Eye (tissue), 1 donor: ENCODE data around the gene RAB27B.
A peak's percentile ranks its signal among the peaks of the same experiment; 100 is the strongest.
"Not testable (repeated sequence)": the region's sequence is repeated elsewhere in the genome, so short reads cannot be mapped to it uniquely, and the experiment has no call there.

Experiments
- DNase-seq: peaks from one replicate; pipeline ENCODE4 v3.0.0-alpha.2; 2015

Gene RAB27B

DNA sequence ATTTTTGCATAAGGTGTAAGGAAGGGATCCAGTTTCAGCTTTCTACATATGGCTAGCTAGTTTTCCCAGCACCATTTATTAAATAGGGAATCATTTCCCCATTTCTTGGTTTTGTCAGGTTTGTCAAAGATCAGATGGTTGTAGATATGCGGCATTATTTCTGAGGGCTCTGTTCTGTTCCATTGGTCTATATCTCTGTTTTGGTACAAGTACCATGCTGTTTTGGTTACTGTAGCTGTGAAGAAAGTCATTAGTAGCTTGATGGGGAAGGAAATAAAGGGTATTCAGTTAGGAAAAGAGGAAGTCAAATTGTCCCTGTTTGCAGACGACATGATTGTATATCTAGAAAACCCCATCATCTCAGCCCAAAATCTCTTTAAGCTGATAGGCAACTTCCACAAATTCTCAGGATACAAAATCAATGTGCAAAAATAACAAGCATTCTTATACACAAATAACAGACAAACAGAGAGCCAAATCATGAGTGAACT, 7.4 kb upstream of the RAB27B start:
- DNase-seq, result not testable (repeated sequence)

DNA sequence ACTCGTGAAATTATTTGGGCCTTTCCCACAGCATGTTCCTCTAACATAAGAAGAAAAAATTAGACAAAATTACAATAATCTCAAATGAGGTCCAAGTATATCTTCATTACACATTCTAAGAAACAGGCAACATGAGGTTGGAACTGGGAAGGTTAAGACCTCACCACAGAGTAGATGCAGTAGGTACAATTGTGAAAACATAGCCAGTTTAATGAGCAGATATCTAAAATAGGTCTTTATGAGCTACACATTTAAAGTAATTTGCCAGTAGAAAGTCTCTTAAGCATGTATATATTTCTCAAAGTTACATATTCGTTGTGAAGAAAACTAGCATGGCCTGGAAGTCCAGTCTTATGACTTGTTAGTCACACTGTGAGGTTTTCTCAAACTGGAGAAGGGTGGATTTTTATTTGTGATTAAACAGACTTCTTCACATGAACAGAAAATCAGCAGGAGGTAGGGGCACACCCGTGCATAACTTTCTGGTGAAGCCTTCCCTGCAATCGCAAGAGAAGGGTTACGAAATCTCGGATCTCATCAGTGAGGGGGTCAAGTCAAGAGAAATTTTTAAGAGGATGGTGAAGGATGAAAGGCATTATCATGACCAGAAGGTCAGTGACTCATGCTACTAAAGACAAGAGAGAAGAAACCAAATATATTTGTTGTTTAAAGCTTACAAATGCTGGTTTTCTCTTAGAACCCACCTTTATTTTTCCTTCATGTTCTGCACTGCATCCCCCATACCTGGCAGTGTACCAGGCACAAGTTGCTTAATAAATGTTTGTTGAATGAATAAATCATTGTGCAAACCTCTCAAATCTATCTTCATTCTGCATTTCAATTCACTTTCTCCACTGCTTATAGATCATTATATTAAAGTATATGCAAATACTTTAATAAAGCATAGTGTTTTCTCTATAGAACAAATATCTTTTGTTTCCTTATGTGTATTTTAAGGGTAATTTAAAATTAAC, 5.1 kb upstream of the RAB27B start:
- peak; percentile 11 for DNase-seq

DNA sequence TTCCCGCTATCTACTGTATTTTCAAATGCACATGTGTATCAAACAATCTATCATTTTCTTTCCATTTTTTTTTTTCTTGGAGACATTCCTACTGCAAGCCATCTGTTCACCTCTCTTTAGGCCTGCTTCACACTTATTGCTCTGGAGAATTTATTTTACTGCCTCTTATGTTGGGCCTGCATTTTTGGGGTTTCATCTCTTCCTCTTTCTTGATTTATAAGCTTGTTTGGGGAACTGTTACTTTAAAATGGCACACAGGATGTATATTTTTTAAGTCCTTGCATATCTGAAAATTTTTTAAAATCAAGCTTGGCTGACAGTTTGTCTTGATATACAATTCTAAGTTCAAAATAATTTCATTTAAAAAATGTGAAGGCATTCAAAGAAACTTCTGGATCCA, 3.5 kb upstream of the RAB27B start:
- DNase-seq, result no peak

DNA sequence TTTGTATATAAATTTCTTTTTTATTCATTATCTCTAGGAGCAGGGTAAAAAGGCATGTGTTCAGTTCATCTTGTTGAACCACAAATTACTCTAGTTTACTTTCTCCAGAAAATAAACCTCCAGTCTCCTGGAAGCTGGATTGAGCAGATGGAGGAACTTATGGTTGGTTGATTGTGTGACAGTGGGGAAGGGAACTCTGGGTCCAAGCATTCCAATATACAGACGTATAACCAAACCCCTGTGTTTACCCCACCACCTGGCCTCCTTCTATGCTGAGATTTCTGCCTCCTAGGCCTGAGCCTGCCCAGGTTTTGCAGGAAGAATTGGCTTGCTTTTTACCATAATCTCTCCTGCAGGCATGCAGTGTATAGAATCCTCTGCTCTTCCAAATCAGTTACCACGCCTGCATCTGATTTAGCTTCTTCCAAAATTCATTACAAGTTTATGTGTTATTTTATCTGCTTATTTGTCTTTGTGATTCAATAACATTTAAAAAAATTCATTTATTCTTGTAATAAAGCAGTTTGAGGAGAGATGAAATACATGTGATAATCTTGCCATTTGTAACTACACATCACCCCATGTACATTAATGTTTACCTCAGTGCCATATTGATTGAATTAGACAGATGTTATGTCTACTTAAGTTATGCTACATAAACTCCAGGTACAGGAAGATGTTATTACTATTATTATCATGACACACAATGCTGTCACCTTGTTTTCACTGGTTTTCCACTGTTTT, 2.5 kb upstream of the RAB27B start:
- DNase-seq, result no peak

DNA sequence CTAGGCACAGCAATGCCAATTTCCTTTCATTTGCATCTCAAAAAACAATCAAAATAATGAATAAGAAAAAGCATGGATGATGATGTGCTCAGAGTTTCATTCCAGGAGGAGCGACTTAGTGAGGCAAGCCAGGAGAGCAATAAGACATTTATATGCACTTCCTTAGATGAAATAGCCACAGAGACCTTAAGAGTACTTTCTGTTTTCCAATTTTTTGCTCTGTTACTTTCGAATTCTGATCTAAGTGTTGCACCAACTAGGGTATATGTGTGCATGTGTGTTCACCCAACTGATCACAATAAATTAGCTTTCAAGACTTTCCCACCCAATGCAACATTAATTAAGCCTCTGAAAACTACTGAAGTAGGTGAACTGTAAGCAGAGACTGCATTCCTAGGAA, 709 bp downstream of the RAB27B start:
- DNase-seq, result no peak

DNA sequence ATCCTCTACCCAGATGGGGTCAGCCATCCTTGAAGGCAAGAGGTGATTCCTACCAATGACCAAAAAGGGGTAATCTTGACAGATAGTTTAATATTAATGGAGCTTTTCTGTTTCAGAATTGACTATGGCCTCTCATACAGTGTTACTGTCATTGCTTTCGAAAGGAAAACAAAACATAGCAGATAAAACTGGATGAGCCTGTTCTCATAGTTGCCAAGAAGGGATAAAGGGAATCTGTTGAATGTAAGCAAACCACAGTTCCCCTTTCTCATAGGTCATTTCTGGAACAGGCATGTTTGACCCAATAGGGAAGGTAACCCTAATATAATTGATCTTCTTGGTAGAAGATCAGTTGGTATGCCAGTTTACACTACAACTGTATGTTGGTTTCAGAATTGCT, 1.6 kb downstream of the RAB27B start:
- DNase-seq, result peak; percentile 14

DNA sequence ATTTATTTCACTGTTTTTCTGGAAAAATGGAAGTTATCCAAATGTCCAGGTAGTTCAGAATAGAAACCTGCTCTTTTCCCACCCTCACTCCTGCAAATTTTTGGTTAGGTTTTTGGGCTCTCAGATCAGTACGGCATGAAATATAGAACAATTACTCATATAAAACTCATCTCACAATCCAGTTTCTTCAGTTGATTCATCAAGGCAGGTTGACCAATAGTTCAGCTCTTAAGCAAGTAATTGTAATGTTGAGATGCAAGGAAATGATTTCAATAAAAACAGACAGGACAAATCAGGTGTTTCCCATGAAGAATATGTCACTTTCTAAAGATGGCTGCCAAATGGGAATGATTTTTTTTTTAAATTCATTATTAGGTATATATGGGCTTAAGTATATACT, 2.0 kb downstream of the RAB27B start:
- DNase-seq, result no peak

DNA sequence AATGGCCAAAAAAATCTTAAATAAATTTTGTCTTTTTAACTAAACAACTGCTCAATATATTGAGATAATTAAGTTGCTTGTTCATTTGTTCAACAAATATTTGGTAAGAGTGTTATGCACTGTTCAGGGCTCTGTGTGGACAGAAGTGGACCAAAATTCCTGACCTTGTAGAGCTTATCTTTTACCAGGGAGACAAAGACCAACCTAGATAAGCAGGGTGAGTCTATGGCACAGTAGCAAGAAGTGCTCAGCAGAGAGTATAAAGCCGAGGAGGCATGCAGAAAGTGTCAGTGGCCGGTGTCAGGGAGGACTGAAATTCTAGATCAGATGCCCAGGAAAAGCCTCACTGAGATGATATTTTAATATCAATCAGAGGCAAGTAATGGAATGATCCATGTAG, 2.6 kb downstream of the RAB27B start:
- no peak for DNase-seq

DNA sequence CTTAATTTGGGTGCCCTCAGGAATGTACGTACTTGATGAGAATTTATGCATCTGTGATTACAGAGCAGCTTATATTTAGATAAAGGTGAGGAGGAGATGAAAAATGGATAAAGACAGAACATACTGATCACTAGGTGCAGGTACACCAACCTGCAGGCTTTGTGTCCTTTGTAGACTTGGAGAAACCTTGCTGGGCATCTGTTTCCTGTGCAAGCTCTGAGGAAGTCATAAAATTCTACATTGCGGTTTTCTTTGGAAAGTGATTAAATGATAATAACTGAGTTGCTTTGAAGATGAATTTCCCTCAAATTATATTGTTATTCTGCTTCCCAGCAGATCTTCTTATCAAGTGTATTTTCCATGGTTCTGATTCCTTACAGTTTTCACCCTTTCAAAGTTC, 7.7 kb downstream of the RAB27B start:
- DNase-seq, result no peak

DNA sequence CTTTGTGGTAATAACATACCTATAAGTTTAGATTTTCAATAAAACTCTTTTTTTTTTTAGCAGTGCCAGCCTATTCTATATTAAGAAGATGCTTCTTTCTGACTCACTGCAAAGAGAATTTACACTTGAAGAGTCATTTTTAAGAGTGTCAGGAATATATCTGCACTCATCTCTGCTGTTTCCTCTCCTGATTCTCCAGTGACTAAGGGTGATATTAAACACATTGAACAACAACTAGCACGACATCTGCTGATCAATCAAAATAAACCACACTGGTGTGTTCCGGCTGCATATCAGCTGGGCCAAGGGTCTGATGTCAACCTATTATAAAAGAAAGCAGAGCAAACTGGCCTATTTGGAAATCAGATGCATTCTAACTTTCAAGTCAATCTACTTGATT, 15.0 kb downstream of the RAB27B start:
- no peak for DNase-seq

DNA sequence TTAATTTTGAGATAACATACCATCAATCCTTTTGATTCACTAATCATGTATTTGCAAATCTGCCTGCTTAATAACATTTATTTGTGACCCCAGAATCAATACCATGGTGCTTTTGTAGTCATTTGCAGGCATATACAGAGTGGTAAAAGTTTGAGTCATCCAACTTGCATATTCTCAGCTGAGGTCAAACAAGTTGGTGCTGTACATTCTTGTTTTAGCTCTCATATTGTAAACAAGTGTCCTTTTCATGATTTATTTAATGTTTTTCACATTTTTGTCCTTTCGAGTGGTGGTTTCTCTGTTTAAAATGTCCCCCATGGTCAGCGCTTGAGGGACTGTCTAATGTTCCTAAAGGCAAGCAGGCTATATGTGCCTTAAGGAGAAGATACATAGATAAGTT, 17.5 kb downstream of the RAB27B start:
- no peak for DNase-seq

DNA sequence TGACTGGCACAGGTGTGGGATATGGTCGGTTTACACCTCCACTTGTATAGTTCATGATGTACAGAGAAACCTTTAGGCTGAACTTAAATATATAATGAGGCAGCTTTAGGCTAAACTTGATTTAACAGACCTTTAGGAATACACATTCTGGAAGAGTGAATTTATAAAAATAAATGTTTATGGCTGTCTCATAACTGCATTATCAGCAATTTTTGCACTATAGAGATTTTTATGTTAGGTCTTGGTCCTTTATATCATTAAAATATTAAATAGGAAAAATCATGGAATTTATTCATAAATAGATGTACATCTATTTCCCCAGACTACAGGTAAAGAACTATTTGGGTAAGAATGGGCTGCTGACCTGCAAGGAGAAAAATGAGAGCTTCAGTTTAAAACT, 19.8 kb downstream of the RAB27B start:
- no peak for DNase-seq

DNA sequence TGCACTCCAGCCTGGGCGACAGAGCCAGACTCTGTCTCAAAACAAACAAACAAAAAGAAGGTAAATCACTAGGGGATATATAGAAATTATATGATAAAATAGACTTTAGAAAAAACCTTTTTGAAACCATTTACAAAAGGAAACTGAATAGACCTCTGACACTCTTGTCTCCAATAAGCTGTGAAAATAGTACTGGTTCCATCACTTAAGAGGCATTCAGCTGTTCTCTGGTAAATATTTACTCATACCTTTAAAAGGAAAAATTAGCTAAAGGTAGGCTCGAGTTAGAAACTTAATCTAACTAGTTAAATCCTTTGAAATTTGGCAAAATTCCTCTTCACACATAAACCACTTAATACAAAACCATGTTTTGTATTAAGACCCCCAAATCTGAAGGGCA, 21.4 kb downstream of the RAB27B start:
- no peak for DNase-seq

DNA sequence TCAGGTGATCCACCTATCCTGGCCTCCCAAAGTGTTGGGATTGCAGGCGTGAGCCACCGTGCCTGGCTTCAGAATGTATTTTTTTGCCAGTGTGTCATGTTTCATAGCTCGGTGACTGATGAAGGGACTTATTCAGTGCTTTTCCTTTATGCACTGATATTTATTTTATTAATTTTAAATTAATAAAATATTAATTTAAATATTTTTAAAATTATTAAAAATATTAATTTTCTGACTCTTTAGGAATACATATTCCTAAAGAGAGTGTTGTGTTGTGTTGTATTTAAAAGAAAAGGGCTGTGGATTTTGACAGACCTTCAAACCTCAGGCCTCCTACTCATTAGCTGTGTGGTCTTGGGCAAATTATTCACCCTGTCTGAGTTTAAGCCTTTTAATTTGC, 22.3 kb downstream of the RAB27B start:
- DNase-seq, result no peak

DNA sequence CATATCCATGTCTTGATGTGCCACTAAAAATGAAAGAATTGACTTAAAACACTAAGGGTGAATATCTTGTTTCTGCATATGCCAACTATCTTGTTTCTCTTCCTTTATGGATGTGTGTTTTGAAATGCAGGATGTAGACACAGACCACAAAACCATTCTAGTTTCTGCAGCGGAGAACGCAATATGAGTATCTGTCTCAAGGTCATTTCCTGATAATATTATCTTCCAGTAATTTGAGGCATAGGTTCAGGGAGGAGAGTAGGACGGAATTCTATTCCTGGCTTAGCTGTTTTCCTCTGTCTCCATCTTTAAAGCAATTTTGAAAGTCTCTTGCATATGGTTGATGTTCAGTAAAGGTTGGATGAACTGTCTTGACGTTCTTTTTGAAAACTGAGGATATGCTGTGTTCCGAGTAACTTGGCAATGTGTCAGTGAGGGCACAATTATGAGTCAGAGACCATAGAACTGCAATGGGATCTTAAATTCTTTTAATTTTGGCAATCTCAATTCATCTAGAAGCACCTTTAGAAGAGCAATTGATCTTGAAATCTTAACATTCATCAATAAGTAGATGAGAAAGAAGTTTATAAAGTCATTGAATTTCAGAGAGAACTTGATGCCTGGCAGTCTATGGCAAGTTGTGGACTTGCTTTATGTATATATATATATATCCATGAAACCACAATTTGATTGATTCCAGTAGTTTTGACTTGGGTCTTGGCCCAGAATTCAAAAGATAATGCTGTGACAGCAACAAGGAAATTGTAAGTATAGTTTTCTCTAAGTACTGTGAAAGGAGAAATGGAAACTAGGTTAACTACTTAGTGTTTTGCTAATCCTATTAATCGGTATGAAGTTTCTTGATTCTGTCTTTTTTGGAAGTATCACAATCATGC, 24.8 kb downstream of the RAB27B start:
- DNase-seq, result no peak

DNA sequence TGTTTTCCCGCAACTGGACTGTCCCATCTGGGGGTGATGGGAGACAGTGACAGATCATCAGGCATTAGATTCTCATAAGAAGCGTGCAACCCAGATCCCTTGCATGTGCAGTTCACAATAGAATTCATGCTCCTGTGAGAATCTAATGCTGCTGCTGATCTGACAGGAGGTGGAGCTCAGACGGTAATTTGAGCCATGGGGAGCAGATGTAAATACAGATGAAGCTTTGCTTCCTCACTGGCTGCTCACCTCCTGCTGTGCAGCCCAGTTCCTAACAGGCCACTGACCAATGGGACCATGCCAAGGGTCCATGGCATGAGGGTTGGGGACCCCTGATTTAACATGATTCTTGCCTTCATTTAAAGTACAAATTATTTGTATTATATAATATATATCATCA, 26.8 kb downstream of the RAB27B start:
- DNase-seq, result not testable (repeated sequence)

DNA sequence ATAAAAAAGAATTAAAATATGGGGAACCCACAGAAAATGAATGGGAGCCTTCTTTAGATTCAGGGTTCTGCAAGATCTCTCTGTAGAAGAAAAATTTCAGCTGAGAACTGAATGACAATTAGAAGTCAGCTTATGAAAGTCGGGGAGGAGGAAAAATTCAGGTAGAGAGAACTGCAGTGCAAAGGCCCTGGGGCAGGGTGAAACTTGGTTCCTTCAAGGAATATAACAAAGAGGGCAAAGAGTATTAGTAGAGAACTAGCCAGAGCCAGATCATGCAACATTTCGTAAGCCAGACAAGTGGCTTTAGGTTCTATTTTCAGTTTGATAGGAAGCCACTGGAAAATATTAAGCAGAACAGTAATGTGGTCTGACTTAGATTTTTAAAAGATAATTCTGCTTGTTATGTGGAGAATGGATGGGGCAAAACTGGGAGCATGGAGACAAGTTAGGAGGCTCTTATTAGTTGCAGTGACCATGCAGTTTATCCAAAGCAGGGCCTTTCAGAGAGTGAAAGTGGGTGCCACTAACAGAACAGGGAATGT, 27.9 kb downstream of the RAB27B start:
- DNase-seq, result no peak

DNA sequence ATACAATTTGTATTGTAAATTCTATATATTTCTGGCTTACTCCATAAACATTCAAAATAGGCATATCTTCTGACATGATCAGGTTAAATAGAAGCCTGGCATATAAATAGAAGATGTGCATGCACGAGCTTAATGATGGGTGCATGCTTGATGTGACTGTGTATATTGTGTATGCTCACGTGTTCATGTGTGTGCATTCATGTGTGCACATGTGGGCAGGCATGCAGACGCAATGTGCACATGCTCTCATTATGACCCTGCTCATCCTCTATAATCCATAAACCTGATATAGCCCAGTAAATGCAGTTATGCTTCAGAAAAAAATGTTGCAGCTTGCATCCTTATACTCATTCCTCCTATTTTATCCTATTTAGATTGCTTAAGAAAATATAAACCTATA, 29.2 kb downstream of the RAB27B start:
- peak; percentile 77 for DNase-seq

DNA sequence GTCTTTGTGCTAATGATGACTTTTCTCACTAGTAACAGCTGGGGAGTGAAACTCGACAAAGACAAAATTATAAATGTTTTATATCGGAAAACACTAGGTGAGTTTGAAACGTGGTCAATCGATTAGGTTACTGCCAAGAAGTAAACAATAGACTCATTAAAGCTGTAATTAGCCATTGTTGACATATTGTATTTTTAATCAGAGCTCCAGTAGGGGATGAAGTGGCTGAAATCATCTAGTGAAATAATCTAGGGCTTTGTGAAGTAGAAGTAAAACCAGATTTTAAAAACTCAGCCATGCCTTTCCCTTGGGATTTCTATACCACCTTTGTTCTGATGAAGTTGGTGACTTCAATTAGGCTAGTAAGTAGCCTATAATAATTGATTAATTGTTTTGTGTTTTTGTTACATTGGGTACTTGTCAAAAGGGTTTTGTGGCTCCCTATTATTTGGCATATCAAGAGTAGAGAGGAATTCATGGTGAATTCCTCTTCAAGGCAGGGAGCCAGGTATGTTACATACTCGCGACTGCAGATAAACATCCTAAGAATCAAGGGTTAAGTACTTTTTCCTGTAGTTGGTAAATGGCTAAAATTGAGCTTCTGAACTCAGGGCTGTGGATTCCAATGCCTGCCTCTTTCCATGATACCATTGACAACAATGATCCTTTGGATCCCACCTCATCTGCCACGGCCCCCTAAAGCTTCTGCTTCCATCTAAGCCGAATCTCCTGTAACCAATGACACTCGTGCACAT, 31.6 kb downstream of the RAB27B start:
- no peak for DNase-seq

DNA sequence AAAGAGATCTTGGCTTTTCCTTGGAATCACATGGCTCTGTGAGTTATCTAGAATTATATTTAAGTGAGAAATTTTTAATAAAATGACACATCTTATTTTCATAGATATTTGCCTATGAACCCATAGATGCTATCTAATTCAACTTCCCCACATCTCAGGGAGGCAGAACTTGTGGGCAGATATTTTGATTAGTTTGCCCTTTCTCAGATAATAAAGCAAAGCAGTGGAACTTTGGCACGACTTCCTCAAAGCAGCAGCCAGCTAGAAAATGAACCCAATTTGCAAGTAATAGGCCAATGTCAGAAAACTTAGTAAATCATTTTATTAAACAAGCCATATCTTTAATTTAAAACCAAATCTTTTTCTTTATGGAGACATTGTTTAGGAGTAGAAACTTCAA, 32.7 kb downstream of the RAB27B start:
- no peak for DNase-seq

DNA sequence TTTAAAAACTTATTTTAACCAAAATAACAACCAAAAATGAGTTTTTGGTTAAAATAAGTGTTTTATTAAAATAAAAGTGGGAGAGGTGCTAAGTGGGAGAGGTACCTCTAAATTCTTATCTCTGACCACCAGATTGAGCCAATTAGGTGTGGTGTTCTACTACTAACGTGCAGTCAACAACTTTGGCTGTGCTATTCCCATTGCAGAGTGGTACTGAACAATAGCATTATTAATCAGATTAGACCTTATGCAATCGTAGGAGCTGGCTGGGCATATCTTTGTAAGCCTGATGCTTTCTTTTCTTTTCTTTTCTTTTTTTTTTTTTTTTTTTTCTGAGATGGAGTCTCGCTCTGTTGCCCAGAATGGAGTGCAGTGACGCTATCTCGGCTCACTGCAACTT, 38.9 kb downstream of the RAB27B start:
- DNase-seq, result no peak

DNA sequence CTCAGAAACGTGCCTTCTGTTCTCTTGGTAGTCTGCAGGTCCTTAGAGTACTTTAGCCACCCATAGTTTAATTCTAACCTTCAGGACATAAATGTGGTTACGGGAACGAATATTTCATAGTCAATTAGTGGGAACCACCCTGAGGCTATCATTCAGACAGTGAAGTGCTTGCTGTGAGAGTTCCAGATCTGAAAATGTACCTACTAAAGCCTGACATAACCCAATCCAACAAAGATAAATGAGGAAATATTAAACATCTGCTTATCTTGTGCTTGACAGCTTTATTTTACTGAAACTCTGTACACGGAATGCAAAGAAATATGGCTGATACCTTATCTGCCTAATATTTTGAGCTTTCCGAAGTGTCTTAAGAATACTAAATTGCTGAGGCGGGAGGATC, 43.0 kb downstream of the RAB27B start:
- DNase-seq, result no peak
